Fibroblast of skin of abdomen (primary cell): ENCODE measurements around the gene ZIC3. TPM values are rescaled to one million over a fixed set of nuclear protein-coding genes. Genes with fewer than 3 reads are reported as not detected.
"Not testable (repeated sequence)": the region's sequence is repeated elsewhere in the genome, so short reads cannot be mapped to it uniquely, and the experiment has no call there.

Experiments
- DNase-seq: peaks from one replicate; pipeline ENCODE4 v3.0.0-alpha.2; 2013
- polyA plus RNA-seq, 2 experiments: library from polyadenylated mRNA; unstranded; fragments of 120-200 nt; gene quantifications; one replicate each; pipeline ENCODE4 v1.2.1, GENCODE V29; 2013; ENCODE audit not compliant: insufficient read length in 2 of 2

Gene ZIC3
- not detected for polyA plus RNA-seq (2013, experiment 1 of 2; ENCODE audit: insufficient read length)
- polyA plus RNA-seq (2013, experiment 2 of 2; ENCODE audit: insufficient read length), result not detected

DNA sequence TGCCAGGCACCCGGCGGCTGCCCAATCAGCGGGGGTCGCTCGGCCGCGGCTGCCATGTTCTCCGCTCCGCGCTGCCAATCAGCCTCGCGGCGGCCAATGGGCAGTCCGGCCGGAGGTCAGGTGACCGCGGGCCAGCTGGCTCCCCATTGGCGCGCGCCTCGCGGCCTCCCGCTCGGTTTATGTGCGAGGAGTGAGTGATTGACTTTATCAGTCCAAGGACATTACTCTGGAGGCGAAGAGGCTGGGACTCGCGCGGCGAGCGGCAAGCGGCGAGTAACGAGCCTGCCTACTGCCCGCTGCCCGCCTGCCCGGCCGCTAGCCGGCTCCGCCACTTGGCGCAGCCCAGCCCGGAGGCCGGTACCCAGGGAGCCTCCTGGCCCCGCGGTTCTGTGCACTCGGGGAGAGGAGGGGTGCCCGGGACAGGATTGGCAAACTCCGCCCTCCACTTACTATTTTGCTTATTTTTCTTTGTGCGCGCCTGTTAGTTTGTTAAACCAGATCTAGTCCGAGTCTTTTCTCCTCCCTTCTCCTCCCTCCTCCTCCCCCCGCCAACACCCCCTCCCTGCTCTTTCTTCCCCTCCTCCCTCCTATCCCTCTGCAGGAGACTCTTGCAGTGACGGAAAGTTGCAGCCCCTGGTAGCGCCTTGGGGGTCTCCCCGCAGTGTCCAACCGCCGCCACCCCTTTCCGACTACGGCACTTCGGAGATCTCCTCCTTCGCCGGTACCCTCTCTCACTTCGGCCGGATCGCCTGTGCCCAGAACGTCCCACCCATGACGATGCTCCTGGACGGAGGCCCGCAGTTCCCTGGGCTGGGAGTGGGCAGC, at the start of gene ZIC3:
Gene ZIC3, plus strand, starts transcription at position 207 of the 825 bp plus-strand sequence. Its CDS starts 565 bp downstream, at position 772.
- DNase-seq, result peak; percentile 30

DNA sequence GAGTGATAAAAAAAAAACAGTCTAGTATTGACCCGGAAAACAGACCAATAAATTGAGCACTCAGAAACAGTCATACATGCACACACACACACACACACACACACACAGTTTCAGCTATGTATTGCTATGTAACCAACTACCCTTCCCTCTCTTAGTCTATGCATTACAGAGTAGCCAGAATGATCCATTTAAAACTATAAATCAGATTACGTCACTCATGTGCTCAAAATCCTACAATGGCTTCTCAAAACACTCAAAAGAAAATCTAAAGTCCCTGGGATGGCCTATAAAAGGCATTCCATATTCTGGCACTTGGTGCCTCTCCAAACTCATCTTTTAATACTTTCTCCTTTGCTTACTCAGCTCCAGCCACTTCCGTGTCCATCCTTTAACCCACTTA, 46.5 kb upstream of the ZIC3 start:
- no peak for DNase-seq

DNA sequence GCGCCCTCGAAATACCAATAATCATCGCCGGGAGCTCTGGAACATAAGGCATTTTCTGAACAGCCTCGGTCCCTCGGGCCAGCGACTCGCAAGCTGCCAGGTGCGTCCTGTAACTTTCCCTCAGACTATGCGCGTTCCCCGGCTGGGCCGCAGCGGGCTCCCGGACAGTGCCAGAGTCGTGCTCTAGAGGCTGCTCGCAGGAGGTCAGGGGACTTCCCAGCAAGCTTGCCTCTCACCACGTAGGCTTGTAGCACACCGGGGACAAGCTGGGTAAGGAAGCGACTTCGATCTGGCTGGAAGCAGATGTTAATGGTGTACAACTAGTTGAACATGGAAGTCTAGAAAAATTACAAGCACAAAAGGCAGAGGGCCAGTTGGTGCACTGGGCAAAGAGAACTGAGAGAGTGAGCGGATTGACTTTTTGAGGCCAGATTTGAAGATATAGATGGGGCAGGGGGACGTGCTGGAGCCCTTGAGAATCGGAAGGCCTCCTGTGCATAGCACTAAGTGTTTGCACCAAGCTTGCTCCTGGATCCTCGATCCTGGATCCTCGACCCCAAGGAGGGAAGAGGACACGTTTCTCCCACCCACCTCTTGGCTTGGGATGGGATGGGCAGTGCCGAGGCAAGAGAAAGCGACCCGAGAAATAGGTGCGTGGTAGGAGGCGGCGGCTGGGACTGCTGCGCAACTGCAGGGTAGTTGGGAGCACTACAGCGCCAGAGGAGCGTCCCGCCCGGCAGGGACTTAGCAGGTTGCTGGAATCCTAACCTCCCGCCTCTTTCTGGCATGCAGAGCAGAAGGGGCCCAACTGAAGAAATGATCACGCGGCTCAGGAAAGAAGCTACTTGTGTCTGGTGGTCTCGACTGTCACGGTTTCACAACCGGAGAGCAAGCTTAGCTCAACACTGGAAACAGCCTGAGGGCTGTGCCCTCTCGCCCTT, 19.9 kb upstream of the ZIC3 start:
- no peak for DNase-seq

DNA sequence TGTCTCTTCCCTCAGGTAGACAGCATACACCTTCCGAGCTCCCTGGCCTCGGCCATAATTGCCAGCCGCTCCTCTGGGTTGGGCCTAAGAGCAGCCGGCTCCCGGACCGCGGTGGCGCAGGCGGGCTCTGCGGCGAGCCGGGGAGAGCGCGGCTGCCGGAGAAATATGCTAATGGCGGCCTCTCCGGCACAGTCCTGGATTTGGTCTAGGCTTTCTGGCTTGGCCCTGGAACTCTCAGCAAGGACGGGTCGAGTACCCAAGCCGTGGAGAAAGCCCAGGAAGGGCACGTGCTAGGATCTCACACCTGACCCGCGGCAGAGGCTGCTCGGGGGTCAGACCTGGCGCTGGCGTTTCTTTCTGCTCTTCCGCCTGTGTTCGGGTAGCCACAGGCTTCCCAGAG, 18.6 kb upstream of the ZIC3 start:
- no peak for DNase-seq

DNA sequence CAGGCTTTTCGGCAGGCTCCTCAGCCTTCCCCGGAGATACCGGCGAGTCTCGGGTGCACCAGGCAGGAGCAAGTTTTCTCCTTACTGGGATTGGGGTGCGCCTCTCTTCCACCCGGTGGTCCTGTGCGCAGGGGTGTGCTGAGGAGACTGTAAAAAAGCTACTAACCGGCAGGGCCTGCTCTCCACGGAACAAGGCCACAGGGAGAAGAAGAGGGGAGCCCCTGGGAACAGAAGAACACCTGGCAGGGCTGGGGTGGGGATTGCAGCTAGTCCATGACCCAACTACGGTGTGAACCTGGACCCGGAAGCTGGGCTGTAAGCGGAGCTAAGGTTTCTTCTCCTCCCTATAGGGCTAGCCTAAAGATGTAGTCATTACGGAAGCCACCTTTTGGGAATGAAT, 17.7 kb upstream of the ZIC3 start:
- no peak for DNase-seq

GRCh38 chrX:137549073-137549472, 16.9 kb upstream of the ZIC3 start:
- DNase-seq, result no peak

- no peak for DNase-seq
Measured at GRCh38 chrX:137549851-137550664, 15.9 kb upstream of the ZIC3 start.

DNA sequence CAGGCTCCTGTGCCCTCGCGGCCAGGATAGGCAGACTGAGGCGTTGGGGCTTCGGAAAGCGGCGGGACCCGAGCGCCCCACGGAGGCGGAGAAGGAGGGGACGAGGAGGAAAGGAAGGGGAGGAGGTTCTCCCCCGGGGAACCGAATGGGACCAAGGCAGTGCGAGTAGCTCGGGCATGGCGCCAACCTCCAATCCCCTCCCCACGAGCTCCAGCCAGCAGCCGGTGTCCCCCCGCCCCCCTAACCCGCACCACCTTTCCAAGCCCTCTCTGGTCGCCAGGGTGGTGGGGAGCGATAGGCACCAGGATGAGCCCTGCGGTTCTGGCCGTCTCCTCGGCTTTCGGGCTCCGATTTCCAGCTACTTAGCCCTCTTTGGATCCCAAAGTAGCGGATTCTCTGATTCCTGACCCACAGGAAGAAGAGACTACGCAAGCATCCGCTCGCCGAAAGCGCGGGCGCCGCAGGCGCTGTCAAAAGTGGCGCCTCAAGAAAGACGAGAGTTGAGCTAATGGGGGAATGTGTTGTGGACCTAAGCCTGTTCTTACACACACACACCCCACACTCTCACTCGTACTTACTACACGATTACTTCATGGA, 15.2 kb upstream of the ZIC3 start:
- no peak for DNase-seq

- DNase-seq, result not testable (repeated sequence)
Measured at GRCh38 chrX:137552098-137552497, 13.8 kb upstream of the ZIC3 start.

DNA sequence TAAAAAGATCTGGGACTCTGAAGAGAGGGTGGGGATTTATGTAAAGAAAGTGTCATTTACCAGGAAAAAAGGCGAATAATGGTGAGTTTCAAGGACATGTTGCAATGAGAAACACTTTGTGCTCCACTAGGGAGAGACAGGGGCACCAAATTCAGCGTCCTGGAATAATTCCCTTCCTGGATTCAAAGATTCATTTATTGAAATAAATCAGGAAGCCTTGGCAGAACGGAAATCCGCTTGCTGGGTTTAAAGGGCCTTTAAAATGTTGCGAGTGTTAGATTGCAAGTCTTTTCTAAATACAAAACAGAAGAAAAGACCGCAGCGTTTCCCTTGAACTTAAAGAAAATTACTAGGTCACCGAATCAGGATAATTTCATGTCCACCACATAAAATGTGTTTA, 3.8 kb upstream of the ZIC3 start:
- no peak for DNase-seq

- no peak for DNase-seq
Measured at GRCh38 chrX:137563681-137564651, 2.0 kb upstream of the ZIC3 start.

DNA sequence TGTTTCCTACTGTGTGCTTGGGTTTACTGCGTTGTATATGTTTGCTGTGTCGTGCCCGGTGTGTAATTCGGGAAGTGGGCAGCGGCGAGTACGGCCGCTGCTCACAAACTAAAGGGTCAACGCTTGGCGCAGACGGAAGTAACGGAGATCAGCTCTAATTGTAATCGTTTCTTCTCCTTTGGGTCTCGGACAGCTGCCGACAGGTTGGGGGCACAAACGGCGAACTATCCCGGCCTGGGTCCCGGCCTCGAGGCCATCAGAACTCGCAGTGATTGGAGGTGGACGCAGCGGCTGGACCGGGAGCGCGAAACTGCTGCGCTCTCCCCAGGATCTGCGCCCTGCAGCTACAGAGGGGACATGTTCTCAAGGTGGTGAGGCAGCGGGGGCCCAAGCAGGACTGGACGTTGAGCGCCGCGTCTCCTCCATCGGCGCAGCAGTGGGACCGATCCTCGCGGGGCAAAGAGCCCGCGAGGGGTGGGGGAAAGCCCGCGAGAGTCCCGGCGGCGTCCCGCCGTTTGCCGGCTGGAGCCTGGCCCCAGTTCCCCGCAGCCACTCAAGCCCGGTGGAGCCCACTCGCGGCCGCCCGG, 516 bp upstream of the ZIC3 start:
- DNase-seq, result no peak

DNA sequence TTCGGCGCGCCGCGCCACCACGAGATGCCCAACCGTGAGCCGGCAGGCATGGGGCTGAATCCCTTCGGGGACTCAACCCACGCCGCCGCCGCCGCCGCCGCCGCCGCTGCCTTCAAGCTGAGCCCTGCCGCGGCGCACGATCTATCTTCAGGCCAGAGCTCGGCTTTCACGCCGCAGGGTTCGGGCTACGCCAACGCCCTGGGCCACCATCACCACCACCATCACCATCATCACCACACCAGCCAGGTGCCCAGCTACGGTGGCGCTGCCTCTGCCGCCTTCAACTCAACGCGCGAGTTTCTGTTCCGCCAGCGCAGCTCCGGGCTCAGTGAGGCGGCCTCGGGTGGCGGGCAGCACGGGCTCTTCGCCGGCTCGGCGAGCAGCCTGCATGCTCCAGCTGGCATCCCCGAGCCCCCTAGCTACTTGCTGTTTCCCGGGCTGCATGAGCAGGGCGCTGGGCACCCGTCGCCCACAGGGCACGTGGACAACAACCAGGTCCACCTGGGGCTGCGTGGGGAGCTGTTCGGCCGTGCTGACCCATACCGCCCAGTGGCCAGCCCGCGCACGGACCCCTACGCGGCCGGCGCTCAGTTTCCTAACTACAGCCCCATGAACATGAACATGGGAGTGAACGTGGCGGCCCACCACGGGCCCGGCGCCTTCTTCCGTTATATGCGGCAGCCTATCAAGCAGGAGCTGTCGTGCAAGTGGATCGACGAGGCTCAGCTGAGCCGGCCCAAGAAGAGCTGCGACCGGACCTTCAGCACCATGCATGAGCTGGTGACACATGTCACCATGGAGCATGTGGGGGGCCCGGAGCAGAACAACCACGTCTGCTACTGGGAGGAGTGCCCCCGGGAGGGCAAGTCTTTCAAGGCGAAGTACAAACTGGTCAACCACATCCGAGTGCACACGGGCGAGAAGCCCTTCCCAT, 1.1 kb downstream of the ZIC3 start:
- DNase-seq, result no peak

DNA sequence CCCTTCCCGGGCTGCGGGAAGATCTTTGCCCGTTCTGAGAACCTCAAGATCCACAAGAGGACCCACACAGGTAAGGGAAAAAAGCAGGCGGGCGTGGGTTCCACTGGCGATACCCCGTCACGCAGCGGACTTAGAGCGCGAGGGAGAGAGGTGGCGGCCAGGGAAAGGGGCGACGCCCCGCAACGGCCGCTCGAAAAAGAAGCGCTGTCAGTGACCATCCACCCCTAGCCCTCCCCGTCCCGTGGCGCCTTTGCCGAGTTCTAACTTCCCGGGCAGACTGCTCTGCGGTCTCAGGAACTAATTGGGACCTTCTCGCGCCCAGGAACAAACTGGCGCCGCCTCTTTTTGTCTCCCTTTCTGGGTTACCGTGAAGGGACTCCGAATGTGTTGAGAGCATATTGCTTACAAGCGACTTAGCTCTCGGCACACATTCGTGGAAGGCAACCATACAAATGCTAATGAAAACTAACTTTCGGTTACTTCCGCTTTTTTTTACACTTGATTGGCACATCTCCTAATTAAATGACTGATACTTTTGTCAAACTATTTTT, 1.8 kb downstream of the ZIC3 start:
- no peak for DNase-seq

DNA sequence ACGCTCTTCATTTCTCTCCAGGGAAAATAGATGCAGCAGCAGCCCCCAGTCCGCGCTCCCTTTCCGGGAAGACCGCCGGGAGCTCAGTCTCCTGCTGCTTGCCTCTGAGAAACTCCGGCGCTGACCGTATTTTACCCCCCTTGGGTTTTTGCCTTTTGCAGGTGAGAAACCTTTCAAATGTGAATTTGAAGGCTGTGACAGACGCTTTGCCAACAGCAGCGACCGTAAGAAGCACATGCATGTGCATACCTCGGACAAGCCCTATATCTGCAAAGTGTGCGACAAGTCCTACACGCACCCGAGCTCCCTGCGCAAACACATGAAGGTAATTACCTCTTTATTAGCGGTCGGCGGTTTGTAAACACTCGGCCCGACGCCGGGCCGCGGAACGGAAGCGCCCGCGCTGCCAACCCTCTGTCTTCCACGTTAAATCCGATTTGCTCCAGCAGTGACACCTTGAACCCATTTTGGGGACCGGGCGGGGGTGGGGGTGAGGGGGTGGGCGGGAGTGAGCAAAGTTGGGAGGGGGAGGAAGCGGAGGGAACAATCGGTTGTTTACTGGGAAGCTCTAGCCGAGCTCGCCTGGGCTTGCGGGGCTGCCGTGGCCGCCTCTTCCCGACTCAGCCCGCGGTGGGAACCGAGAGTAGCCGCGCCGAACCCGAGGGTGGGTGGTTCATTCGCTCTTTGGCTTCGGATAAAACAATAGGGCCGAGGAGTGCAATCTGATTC, 3.0 kb downstream of the ZIC3 start:
- DNase-seq, result no peak

DNA sequence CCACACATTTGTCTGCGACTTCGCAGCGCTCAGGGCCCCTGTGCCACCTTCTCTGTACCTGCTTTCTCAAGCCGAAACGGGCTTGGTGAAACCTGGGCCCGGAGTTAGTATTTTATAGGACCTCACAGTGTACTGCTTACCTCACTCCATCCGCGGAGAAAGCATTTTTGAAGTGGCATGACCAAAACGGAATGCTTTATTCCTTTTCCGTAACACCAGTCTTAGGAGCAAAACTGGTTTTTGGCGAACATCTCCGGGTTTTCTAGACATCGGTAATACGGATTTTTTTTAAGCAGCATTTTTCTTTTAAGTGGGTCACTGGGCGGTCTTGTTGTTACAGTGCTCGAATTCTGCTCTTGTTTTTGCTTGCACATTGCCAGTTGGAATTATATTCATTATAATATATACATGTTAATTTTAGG, 3.6 kb downstream of the ZIC3 start:
- DNase-seq, result no peak

DNA sequence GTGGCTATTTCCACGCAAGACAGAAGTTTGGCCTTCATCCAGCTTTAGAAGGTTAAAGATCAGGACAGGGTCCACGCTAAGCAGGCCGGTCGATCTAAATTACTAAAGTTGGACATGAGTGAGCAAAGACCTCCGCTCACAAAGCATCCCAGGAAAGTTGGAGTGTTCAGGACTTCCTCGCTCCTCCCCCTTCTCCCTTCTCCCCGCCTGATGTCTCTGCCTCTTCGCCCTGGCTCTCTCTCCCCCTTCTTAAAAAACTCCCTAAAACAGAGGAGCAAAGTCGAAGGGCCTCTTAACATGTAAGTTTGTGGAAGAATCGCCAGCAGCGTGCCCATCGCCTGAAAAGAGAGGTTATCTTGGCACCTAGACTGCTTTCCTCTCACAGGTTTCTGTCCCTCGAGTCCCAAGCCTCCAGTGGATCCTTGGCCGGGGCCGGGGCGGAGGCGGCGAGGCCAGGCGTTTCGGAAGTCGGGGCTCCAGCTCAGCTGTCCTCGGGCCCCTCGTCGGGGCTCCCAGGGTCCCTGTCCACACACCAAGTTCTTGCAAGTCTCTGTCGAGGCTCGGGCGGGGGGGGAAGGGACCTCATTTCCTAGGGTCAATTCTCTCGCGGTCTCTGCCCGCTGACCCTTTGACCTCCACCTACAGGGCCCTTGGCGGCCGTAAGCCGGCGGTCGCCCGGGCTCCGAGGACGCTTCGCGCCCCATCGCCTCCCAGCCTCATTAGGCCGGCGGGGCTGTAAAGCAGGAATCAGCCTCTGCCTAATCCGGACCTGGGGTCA, 7.6 kb downstream of the ZIC3 start:
- DNase-seq, result no peak
